GM12878 (cell line): ENCODE data around the gene SPA17. TPM values are rescaled to one million over a fixed set of nuclear protein-coding genes. Genes with fewer than 3 reads are reported as not detected.

Source experiments
- ATF2 ChIP-seq: IDR thresholded peaks from 2 replicates; pipeline ENCODE4 v1.6.1; 2012; ENCODE audit warnings: low read length, inconsistent platforms
- BACH1 ChIP-seq: fragments of 450-650 bp; IDR thresholded peaks from 2 replicates; pipeline ENCODE4 v1.6.1; 2017; ENCODE audit warnings: mild to moderate bottlenecking, borderline replicate concordance
- CREB1 ChIP-seq: IDR thresholded peaks from 2 replicates; pipeline ENCODE4 v1.6.1; 2012; ENCODE audit warnings: low read depth, mild to moderate bottlenecking, inconsistent platforms
- EGR1 ChIP-seq, 2 experiments: IDR thresholded peaks; 1 replicate in 1 of 2; 2 replicates in 1 of 2; pipeline ENCODE4 v1.6.1; 2011 to 2012; ENCODE audit warnings: low read depth in 2 of 2, low read length in 2 of 2, borderline replicate concordance in 1 of 2, mild to moderate bottlenecking in 1 of 2, moderate library complexity in 1 of 2
- GATAD2B ChIP-seq: fragments of 450-650 bp; conservative IDR thresholded peaks from 2 replicates; pipeline ENCODE4 v1.6.1; 2017; ENCODE audit warnings: low read depth, mild to moderate bottlenecking, moderate library complexity
- JUNB ChIP-seq: IDR thresholded peaks from 2 replicates; pipeline ENCODE4 v1.6.1; 2016; ENCODE audit warnings: antibody characterized with exemption, mild to moderate bottlenecking
- MLLT1 ChIP-seq: fragments of 450-650 bp; IDR thresholded peaks from 2 replicates; pipeline ENCODE4 v1.6.1; 2016; ENCODE audit warnings: mild to moderate bottlenecking
- NR2C2 ChIP-seq: IDR thresholded peaks from 2 replicates; pipeline ENCODE4 v1.6.1; 2011; ENCODE audit warnings: borderline replicate concordance, low read depth; ENCODE audit not compliant: control insufficient read depth, insufficient read length
- NR2F1 ChIP-seq: fragments of 450-650 bp; conservative IDR thresholded peaks from 2 replicates; pipeline ENCODE4 v1.6.1; 2017; ENCODE audit warnings: mild to moderate bottlenecking
- PAX5 ChIP-seq: IDR thresholded peaks from 2 replicates; pipeline ENCODE4 v1.6.1; 2011; ENCODE audit warnings: low read depth, low read length, borderline replicate concordance
- RAD21 ChIP-seq: IDR thresholded peaks from 2 replicates; pipeline ENCODE4 v1.6.1; 2011; ENCODE audit warnings: mild to moderate bottlenecking, low read depth, low read length, moderate library complexity; ENCODE audit not compliant: insufficient read depth
- REST ChIP-seq: IDR thresholded peaks from 2 replicates; pipeline ENCODE4 v1.6.1; 2012; ENCODE audit warnings: mild to moderate bottlenecking, low read depth, low read length
- SMC3 ChIP-seq: IDR thresholded peaks from 2 replicates; pipeline ENCODE4 v1.6.1; 2011; ENCODE audit warnings: low read length, improper control_type of control experiment, borderline replicate concordance
- TAF1 ChIP-seq: IDR thresholded peaks from 2 replicates; pipeline ENCODE4 v1.6.1; 2011; ENCODE audit warnings: mild to moderate bottlenecking, low read depth, low read length, borderline replicate concordance
- ZNF217 ChIP-seq: fragments of 450-650 bp; IDR thresholded peaks from 2 replicates; pipeline ENCODE4 v1.6.1; 2017; ENCODE audit warnings: antibody characterized with exemption, mild to moderate bottlenecking
- ZNF24 ChIP-seq: fragments of 450-650 bp; IDR thresholded peaks from 2 replicates; pipeline ENCODE4 v1.6.1; 2017; ENCODE audit warnings: antibody characterized with exemption, mild to moderate bottlenecking
- ZNF622 ChIP-seq: fragments of 450-650 bp; IDR thresholded peaks from 2 replicates; pipeline ENCODE4 v1.6.1; 2017; ENCODE audit warnings: mild to moderate bottlenecking, inconsistent platforms
- ZNF687 ChIP-seq: fragments of 450-650 bp; IDR thresholded peaks from 2 replicates; pipeline ENCODE4 v1.6.1; 2017; ENCODE audit warnings: mild to moderate bottlenecking, moderate library complexity
- ZSCAN29 ChIP-seq: fragments of 450-650 bp; IDR thresholded peaks from 2 replicates; pipeline ENCODE4 v1.6.1; 2017; ENCODE audit warnings: mild to moderate bottlenecking, moderate library complexity
- polyA plus RNA-seq, 11 experiments: library from polyadenylated mRNA; depleted of rRNA in 4 of 11; unstranded in 6 of 11; stranded (reverse) in 5 of 11; fragments of >200 nt; fragmentation: Nextera tagmentation in 4 of 11; fragmentation: Illumina TruSeq in 1 of 11; extraction: Ambion mirVana in 4 of 11; extraction: Trizol in 1 of 11; gene quantifications; 1 replicate in 1 of 11; 2 replicates in 10 of 11; pipeline versions ENCODE4 v1.2.1 to v1.2.3, GENCODE V29; 2011 to 2016; ENCODE audit warnings: inconsistent platforms in 2 of 11, missing spikeins in 2 of 11, low read depth in 1 of 11
- total RNA-seq, 4 experiments: library from RNA; depleted of rRNA in 3 of 4; stranded (reverse); fragments of >200 nt in 3 of 4; fragmentation: Illumina TruSeq in 1 of 4; extraction: Trizol in 1 of 4; gene quantifications; 2 replicates each; pipeline versions ENCODE4 v1.2.1 to v1.2.3, GENCODE V29; 2013 to 2021

The SPA17 gene
- total and polyA plus RNA-seq, 10 of the 15 experiments (the other 5 are each of a cell fraction or from before 2014, with no cell fraction given) = 2.9 to 13.2 (median 8.5) TPM

- no peak for TF ChIP-seq REST
- peak; percentile 22; the same call in 1 of the 2 replicates for TF ChIP-seq ZNF24
- TF ChIP-seq MLLT1 = 0 out of 2 replicates have a peak, but pooled peaks have one; percentile 27
- TF ChIP-seq PAX5 = no peak
- TF ChIP-seq GATAD2B = 0 out of 2 replicates have a peak, but pooled peaks have one; percentile 68
- no peak for TF ChIP-seq NR2C2
- no peak for TF ChIP-seq CREB1
- 0 out of 2 replicates have a peak, but pooled peaks have one; percentile 16 for TF ChIP-seq ZNF217
- no peak for TF ChIP-seq NR2F1
- peak; percentile 5; the same call in 1 of the 2 replicates for TF ChIP-seq TAF1
- no peak for TF ChIP-seq BACH1
- no peak for TF ChIP-seq EGR1 (IDR thresholded peaks at IDR 0.05; ENCODE audit: borderline replicate concordance in 1 of 2, low read depth in 2 of 2, low read length in 2 of 2)
- TF ChIP-seq SMC3 = no peak
- no peak for TF ChIP-seq ZSCAN29
- TF ChIP-seq ZNF622 = no peak
- no peak for TF ChIP-seq ATF2
- TF ChIP-seq RAD21 = peak; percentile 19; the same call in 1 of the 2 replicates
- TF ChIP-seq ZNF687 = no peak
- TF ChIP-seq JUNB = no peak
These were observed 72.3 kb downstream of the SPA17 start (continued) for GRCh38 chr11:124745835-124746620.
